H9 (cell line): ENCODE data around the gene TMEM41A. TPM values are rescaled to one million over a fixed set of nuclear protein-coding genes. Genes with fewer than 3 reads are reported as not detected.

Source experiments
- DNase-seq: peaks from one replicate; pipeline ENCODE4 v3.0.0-alpha.2; 2017
- H2AFZ ChIP-seq: one replicate; pipeline ENCODE4 v1.6.1; 2013; ENCODE audit warnings: mild to moderate bottlenecking, low read length, control low read depth, moderate library complexity
- H2AK5ac ChIP-seq: 2 replicates; pipeline ENCODE4 v1.6.1; 2013; ENCODE audit warnings: low read length, control low read depth, mixed read lengths; ENCODE audit not compliant: insufficient read length
- H2BK120ac ChIP-seq: one replicate; pipeline ENCODE4 v1.6.1; 2013; ENCODE audit warnings: low read depth, mild to moderate bottlenecking, low read length, control low read depth, inconsistent platforms; ENCODE audit not compliant: poor library complexity, severe bottlenecking
- H2BK12ac ChIP-seq: 2 replicates; pipeline ENCODE4 v1.6.1; 2013; ENCODE audit warnings: low read length, control low read depth, mixed read lengths, low read depth; ENCODE audit not compliant: insufficient read length
- H2BK15ac ChIP-seq: 2 replicates; pipeline ENCODE4 v1.6.1; 2013; ENCODE audit warnings: low read depth, low read length, control low read depth
- H2BK20ac ChIP-seq: one replicate; pipeline ENCODE4 v1.6.1; 2013; ENCODE audit warnings: low read depth, mild to moderate bottlenecking, low read length, control low read depth, inconsistent platforms; ENCODE audit not compliant: poor library complexity, severe bottlenecking
- H2BK5ac ChIP-seq: 2 replicates; pipeline ENCODE4 v1.6.1; 2013; ENCODE audit warnings: low read length, control low read depth, mixed read lengths; ENCODE audit not compliant: insufficient read length
- H3K14ac ChIP-seq: 2 replicates; pipeline ENCODE4 v1.6.1; 2013; ENCODE audit warnings: low read length, control low read depth; ENCODE audit not compliant: insufficient read depth
- H3K18ac ChIP-seq: 2 replicates; pipeline ENCODE4 v1.6.1; 2013; ENCODE audit warnings: low read depth, mild to moderate bottlenecking, mixed read lengths, low read length, control low read depth; ENCODE audit not compliant: insufficient read length
- H3K23ac ChIP-seq: 2 replicates; pipeline ENCODE4 v1.6.1; 2013; ENCODE audit warnings: low read length, control low read depth, mixed read lengths, low read depth; ENCODE audit not compliant: insufficient read length
- H3K23me2 ChIP-seq: 2 replicates; pipeline ENCODE4 v1.6.1; 2013; ENCODE audit warnings: low read depth, mild to moderate bottlenecking, mixed read lengths, low read length, control low read depth; ENCODE audit not compliant: insufficient read length, poor library complexity, severe bottlenecking
- H3K27ac ChIP-seq: 2 replicates; pipeline ENCODE4 v1.5.1; 2013; ENCODE audit warnings: low read length, control low read depth, mixed read lengths, low read depth; ENCODE audit not compliant: insufficient read length
- H3K27me3 ChIP-seq: 2 replicates; pipeline ENCODE4 v1.6.1; 2013; ENCODE audit warnings: low read length, control low read depth, inconsistent platforms; ENCODE audit not compliant: insufficient read depth
- H3K4ac ChIP-seq: 2 replicates; pipeline ENCODE4 v1.6.1; 2013; ENCODE audit warnings: low read depth, mild to moderate bottlenecking, control low read depth, inconsistent platforms, low read length, moderate library complexity
- H3K4me1 ChIP-seq: 2 replicates; pipeline ENCODE4 v1.6.1; 2013; ENCODE audit warnings: low read length, control low read depth, inconsistent platforms; ENCODE audit not compliant: insufficient read depth
- H3K4me2 ChIP-seq: 2 replicates; pipeline ENCODE4 v1.6.1; 2013; ENCODE audit warnings: low read length, control low read depth, mixed read lengths; ENCODE audit not compliant: insufficient read length, insufficient read depth
- H3K56ac ChIP-seq: 2 replicates; pipeline ENCODE4 v1.6.1; 2013; ENCODE audit warnings: low read depth, mild to moderate bottlenecking, mixed read lengths, low read length, control low read depth; ENCODE audit not compliant: insufficient read length
- H3K79me1 ChIP-seq: 2 replicates; pipeline ENCODE4 v1.6.1; 2013; ENCODE audit warnings: low read depth, mild to moderate bottlenecking, moderate library complexity, low read length, control low read depth, inconsistent platforms; ENCODE audit not compliant: insufficient read depth, poor library complexity, severe bottlenecking
- H3K79me2 ChIP-seq: 2 replicates; pipeline ENCODE4 v1.6.1; 2013; ENCODE audit warnings: low read length, control low read depth, inconsistent platforms; ENCODE audit not compliant: insufficient read depth
- H3K9ac ChIP-seq: 2 replicates; pipeline ENCODE4 v1.6.1; 2013; ENCODE audit warnings: low read length, control low read depth, mixed read lengths; ENCODE audit not compliant: insufficient read length; ENCODE audit errors: extremely low read depth
- H3K9me3 ChIP-seq: one replicate; pipeline ENCODE4 v1.6.1; 2013; ENCODE audit warnings: low read depth, low read length, inconsistent platforms; ENCODE audit not compliant: control insufficient read depth
- H3T11ph ChIP-seq: one replicate; pipeline ENCODE4 v1.6.1; 2013; ENCODE audit warnings: mild to moderate bottlenecking, low read length, control low read depth, inconsistent platforms
- H4K20me1 ChIP-seq: one replicate; pipeline ENCODE4 v1.6.1; 2013; ENCODE audit not compliant: control insufficient read depth, insufficient read length, insufficient read depth
- H4K5ac ChIP-seq: 2 replicates; pipeline ENCODE4 v1.6.1; 2013; ENCODE audit warnings: low read depth, mild to moderate bottlenecking, mixed read lengths, low read length, control low read depth; ENCODE audit not compliant: insufficient read length
- H4K8ac ChIP-seq: replicated peaks from 2 replicates; pipeline ENCODE4 v1.6.1; 2013; ENCODE audit warnings: low read length, control low read depth, mixed read lengths, low read depth; ENCODE audit not compliant: insufficient read length
- H4K91ac ChIP-seq: 2 replicates; pipeline ENCODE4 v1.6.1; 2013; ENCODE audit warnings: low read depth, mild to moderate bottlenecking, moderate library complexity, mixed read lengths, low read length, control low read depth; ENCODE audit not compliant: insufficient read length
- H3K27ac Mint-ChIP-seq, 3 experiments: 2 replicates in 2 of 3; 3 replicates in 1 of 3; pipeline ENCODE4 v1.8.0; 2020 to 2021; ENCODE audit warnings: mixed read lengths in 3 of 3, mild to moderate bottlenecking in 1 of 3, moderate library complexity in 1 of 3
- H3K27me3 Mint-ChIP-seq: 2 replicates; pipeline ENCODE4 v1.8.0; 2021; ENCODE audit warnings: low read depth, mild to moderate bottlenecking, moderate library complexity, mixed read lengths
- H3K36me3 Mint-ChIP-seq, 3 experiments: 2 replicates in 2 of 3; 3 replicates in 1 of 3; pipeline ENCODE4 v1.8.0; 2020 to 2021; ENCODE audit warnings: low read depth in 3 of 3, mixed read lengths in 3 of 3; ENCODE audit not compliant: insufficient read depth in 1 of 3
- H3K4me1 Mint-ChIP-seq, 2 experiments: 2 replicates each; pipeline ENCODE4 v1.8.0; 2020; ENCODE audit warnings: mixed read lengths in 2 of 2
- H3K4me3 Mint-ChIP-seq, 2 experiments: 2 replicates in 1 of 2; 3 replicates in 1 of 2; pipeline ENCODE4 v1.8.0; 2020 to 2021; ENCODE audit warnings: mild to moderate bottlenecking in 2 of 2, mixed read lengths in 2 of 2, moderate library complexity in 1 of 2
- H3K9me3 Mint-ChIP-seq, 2 experiments: 2 replicates in 1 of 2; 3 replicates in 1 of 2; pipeline ENCODE4 v1.8.0; 2020; ENCODE audit warnings: mild to moderate bottlenecking in 2 of 2, mixed read lengths in 2 of 2, moderate library complexity in 1 of 2
- CTCF ChIP-seq: fragments of 200-600 bp; sonication (generic); conservative IDR thresholded peaks from 3 replicates; pipeline ENCODE4 v1.8.0; 2021; ENCODE audit warnings: antibody characterized with exemption, mild to moderate bottlenecking
- WGBS: extraction: QIAGEN DNeasy Blood & Tissue Kit; methylation state at CpG from one replicate; pipeline ENCODE4 v1.1.7; 2013; ENCODE audit warnings: missing lambda C conversion rate, low lambda C conversion rate, mixed read lengths; ENCODE audit not compliant: insufficient read length; ENCODE audit errors: extremely low coverage; 5-methylcytosine and 5-hydroxymethylcytosine counted together
- total RNA-seq: library from RNA; stranded (reverse); gene quantifications from 2 replicates; pipeline ENCODE4 v1.2.1, GENCODE V29; 2021

The TMEM41A gene
- total RNA-seq, 1 experiment from 2014 or later = 23.9 TPM

- no peaks in the 10 kb centered on the region; the same call in 1 of the 2 replicates for H3K4me1 ChIP-seq
- TF ChIP-seq CTCF = no peak
- H3K56ac ChIP-seq = no peak overlapping the region
- no peak overlapping the region for H3K27ac ChIP-seq
- H2BK12ac ChIP-seq = no peak overlapping the region
- H3K14ac ChIP-seq = no peak overlapping the region
- H3K23ac ChIP-seq = no peak overlapping the region
- Mint-ChIP-seq H3K4me3 (no peak overlapping the region), H3K27me3 (no peaks in the 10 kb centered on the region), H3K9me3 (no peaks in the 10 kb centered on the region), H3K27ac (no peak overlapping the region), H3K4me1 (peaks cover 6% of the 10 kb centered on the region in 2 experiments), H3K36me3 (no peaks in the 10 kb centered on the region; a peak in 1 of 7 replicates)
- no peak overlapping the region for H3K18ac ChIP-seq
- DNase-seq = peak; percentile 43
- H3K4ac ChIP-seq = no peak overlapping the region
- no peak overlapping the region for H4K5ac ChIP-seq
- H3K79me1 ChIP-seq = no peaks in the 10 kb centered on the region
- no peaks in the 10 kb centered on the region for H3K23me2 ChIP-seq
- H2BK15ac ChIP-seq = no peak overlapping the region
- no peak overlapping the region for H3K9ac ChIP-seq
- no peaks in the 10 kb centered on the region for H3K9me3 ChIP-seq
- no peak overlapping the region for H2BK20ac ChIP-seq
- no peak overlapping the region for H2AFZ ChIP-seq
- no peak overlapping the region for H2BK120ac ChIP-seq
- H2BK5ac ChIP-seq = no peak overlapping the region
- H3K27me3 ChIP-seq = no peaks in the 10 kb centered on the region
- peak overlapping the region; percentile 0 for H3K4me2 ChIP-seq
- H3T11ph ChIP-seq = no peak overlapping the region
- no peak overlapping the region for H4K91ac ChIP-seq
- WGBS = no CpG with 5 or more reads among the region's 3 CpGs
- H2AK5ac ChIP-seq = no peak overlapping the region
- H3K79me2 ChIP-seq = no peaks in the 10 kb centered on the region
- H4K20me1 ChIP-seq = no peaks in the 10 kb centered on the region
- no peak overlapping the region for H4K8ac ChIP-seq
Measured at GRCh38 chr3:185470323-185470722, 28.5 kb downstream of the TMEM41A start.
